ENCODE data around the gene OPHN1.

Gene OPHN1

DNA sequence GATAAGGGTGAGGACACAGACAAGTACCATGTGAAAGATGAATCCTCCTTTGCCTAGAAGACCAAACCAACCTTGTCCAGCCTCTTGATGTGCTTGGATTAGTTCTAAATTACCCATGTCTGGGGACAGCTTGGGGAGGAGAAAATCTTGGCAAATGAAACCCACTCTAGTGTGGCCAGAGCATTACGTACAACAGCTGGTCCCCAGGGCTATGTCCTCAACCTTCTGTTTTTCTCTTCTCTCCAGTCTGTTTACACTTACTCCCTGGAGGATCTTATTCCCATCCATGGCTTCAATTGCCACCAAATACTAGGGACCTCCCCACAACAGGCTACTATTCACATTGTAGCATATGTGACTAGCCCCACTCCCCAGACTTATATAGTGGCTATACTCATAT is 384.5 kb downstream of the OPHN1 start:
- no peak for DNase-seq

- DNase-seq: no peak
Observed at GRCh38 chrX:68045008-68045577, 388.2 kb downstream of the OPHN1 start.

DNA sequence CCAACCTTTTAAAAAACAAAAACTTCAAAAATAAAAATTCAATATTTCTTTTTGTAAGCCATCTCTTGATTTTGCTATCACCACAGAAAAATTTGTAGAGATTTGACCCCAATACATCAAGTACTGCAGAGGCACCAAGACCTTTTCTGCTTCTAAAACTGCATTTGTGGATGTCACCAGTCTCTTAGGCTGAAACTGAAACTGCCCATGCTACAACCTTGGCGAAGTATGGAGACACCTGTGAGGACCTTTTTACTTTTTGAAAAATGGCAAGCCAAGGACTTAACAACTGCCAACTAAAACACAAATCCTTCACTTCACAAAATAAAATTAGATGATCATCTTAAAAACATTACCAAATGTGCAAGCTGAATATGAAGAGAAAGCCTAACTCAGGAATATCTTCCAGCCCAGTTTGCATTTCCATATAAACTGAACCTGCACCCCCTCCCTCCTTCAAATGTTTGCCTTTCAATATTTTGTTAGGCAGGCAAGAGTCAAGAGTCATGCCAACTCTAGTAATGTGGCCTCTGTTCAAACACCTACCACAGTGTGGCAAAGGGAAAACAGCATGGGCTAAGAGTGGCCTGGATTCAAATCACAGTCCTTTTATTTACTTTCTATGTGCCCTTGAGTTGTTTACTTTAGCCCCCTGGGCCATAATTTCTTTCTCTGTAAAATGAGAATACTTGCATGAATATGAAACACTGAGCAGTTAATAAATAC is 389.4 kb downstream of the OPHN1 start:
- DNase-seq: no peak

DNA sequence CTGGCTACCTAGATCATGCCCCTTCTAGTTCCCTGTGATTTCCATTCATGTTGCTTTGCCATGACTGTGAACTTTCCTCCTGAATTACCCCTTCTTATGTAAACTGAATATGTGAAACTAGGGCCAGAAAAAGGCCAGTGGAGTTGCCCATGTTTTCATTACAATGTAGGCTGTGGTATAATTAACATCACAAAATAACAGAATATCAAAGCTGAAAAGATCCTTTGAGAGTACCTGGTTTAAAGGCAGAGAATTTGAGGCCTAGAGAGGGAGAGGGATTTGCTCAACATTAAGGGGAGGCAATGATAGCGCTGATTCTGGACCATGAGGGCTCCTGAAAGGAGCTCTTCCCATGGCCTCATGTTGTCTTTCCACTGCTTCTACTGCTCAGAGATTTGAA is 392.2 kb downstream of the OPHN1 start:
- DNase-seq: no peak

DNA sequence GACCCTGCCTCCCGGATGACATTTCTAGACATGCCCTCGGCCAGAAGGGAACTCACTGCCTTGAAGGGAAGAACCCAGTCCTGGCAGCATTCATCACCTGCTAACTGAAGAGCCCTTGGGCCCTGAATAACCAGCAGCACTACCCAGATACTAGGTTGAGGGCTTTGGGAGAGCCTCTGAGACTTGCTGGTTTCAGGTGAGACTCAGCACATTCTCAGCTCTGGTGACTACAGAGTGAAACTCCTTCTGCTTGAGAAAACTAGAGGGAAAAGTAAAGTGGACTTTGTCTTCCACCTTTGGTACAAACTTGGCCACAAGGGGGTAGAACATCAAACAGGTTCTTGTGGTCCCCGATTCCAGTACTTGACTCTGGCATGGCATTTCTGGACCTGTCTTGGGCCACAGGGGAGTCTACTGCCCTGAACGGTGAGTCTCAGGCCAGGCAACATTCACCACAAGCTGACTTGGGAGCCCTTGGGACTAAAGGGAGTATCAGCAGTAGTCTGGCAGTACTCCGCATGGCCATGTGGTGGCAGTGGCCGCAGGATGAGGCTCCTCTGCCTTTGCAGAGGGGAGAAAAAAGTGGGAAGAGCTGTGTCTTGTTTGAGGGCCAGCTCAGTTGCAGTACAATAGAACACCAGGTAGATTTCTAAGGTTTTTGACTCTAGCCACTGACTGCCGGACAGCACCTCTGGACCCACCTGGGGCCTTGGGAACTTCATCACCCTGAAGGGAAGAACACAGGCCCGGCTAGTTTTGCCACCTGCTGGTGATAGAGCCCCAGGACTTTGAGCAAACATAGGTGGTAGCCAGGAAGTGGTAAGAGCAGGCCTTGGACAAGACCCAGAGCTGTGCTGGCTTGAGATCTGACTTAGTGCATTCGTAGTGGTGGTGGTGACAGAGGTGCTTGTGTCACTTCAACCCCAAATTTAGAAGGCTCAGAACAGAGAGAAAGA is 414.8 kb downstream of the OPHN1 start:
- peak; percentile 44 for DNase-seq

DNA sequence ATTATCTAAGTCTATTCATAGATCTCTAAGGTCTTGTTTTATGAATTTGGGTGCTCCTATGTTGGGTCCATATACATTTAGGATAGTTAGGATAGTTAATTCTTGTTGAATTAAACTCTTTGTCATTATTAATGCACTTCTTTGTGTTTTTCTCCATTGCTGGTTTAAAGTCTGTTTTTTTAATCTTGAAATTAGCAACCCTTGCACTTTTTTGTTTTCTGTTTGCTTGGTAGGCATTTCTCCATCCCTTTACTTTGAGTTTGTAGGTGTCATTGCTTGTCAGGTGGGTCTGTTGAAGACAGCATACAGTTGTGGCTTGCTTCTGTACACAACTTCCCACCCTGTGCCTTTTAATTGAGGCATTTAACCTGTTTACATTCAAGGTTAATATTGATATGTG is 434.8 kb downstream of the OPHN1 start:
- DNase-seq: no peak
